SK-N-MC (cell line): Measurements from ENCODE around the gene MORN3.

Source experiments
- EZH2 ChIP-seq: fragments of 200-600 bp; sonication (generic); IDR thresholded peaks from one replicate; pipeline ENCODE4 v1.6.1; 2017; ENCODE audit warnings: antibody characterized with exemption
- POLR2AphosphoS5 ChIP-seq: IDR thresholded peaks from 2 replicates; pipeline ENCODE4 v1.6.1; 2012; ENCODE audit warnings: mild to moderate bottlenecking, low read depth, low read length, borderline replicate concordance

- TF ChIP-seq EZH2 (no peak), POLR2AphosphoS5 (no peak)
Observed at GRCh38 chr12:121602766-121603165, 66.7 kb downstream of the MORN3 start.
